ENCODE data around the gene UBE2Z. TPM values are rescaled to one million over a fixed set of nuclear protein-coding genes. Genes with fewer than 3 reads are reported as not detected.

The UBE2Z gene
- total and polyA plus RNA-seq, 2 of the 8 experiments (the other 6 are each of a cell fraction or from before 2014, with no cell fraction given), result 73.4 to 75.9 TPM

GRCh38 chr17:48952904-48953303 is 44.7 kb downstream of the UBE2Z start:
- H3K4ac ChIP-seq (replicated peaks; ENCODE audit: insufficient read length, low read depth, low read length), result no peak overlapping the region
- no peak overlapping the region for H3K4me3 ChIP-seq (ENCODE audit: extremely low read depth in 1 of 4, insufficient read depth in 2 of 4, low read depth in 3 of 4, low read length in 4 of 4)
- no peak for TF ChIP-seq RBBP5 (IDR thresholded peaks at IDR 0.05; ENCODE audit: borderline replicate concordance, low read depth, low read length)
- TF ChIP-seq ASH2L (IDR thresholded peaks at IDR 0.05; ENCODE audit: low read length), result no peak
- TF ChIP-seq CREB1 (IDR thresholded peaks at IDR 0.05), result no peak
- no peak for TF ChIP-seq NANOG (IDR thresholded peaks at IDR 0.05; ENCODE audit: insufficient read depth, low read depth, low read length, poor library complexity, severe bottlenecking)
- no peak for TF ChIP-seq TAF7 (optimal IDR thresholded peaks at IDR 0.05; ENCODE audit: borderline replicate concordance, low read depth, low read length)
- TF ChIP-seq GTF2F1 (IDR thresholded peaks at IDR 0.05; ENCODE audit: borderline replicate concordance, low read depth, low read length), result no peak
- no peak for TF ChIP-seq EZH2 (IDR thresholded peaks at IDR 0.05; ENCODE audit: low read depth, low read length, severe bottlenecking)
- TF ChIP-seq EP300 (IDR thresholded peaks at IDR 0.05; ENCODE audit: borderline replicate concordance in 1 of 2, low read depth in 2 of 2, low read length in 2 of 2), result no peak
- TF ChIP-seq TEAD4 (IDR thresholded peaks at IDR 0.05; ENCODE audit: low read depth, low read length), result no peak
- no peak for TF ChIP-seq JUN (IDR thresholded peaks at IDR 0.05; ENCODE audit: low read depth, low read length)
- TF ChIP-seq, protein P1, sequence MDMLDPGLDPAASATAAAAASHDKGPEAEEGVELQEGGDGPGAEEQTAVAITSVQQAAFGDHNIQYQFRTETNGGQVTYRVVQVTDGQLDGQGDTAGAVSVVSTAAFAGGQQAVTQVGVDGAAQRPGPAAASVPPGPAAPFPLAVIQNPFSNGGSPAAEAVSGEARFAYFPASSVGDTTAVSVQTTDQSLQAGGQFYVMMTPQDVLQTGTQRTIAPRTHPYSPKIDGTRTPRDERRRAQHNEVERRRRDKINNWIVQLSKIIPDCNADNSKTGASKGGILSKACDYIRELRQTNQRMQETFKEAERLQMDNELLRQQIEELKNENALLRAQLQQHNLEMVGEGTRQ (IDR thresholded peaks at IDR 0.05; ENCODE audit: low read length), result no peak
- ChIA-PET CTCF (ENCODE audit: partially characterized antibody) (interaction anchor here (1.0 to 3.8 kb wide), 15 partner anchors 8 to 159 kb away, joined by 3 to 59 read pairs (median 6); partner anchors contain the start of gene GIP), POLR2A (ENCODE audit: partially characterized antibody) (interaction anchor here (1.0 to 3.6 kb wide), 8 partner anchors 9 to 69 kb away, joined by 3 to 25 read pairs (median 4); partner anchors contain the start of genes ATP5MC1, IGF2BP1 and SNF8)
- no peaks in the 10 kb centered on the region for H3K79me2 ChIP-seq (ENCODE audit: control insufficient read depth in 1 of 2, insufficient read depth in 2 of 2, low read length in 2 of 2)
- H4K91ac ChIP-seq (replicated peaks; ENCODE audit: insufficient read length, low read length), result no peak overlapping the region
- H3K23ac ChIP-seq (ENCODE audit: insufficient read length), result no peak overlapping the region
- no peak overlapping the region for H2BK12ac ChIP-seq (ENCODE audit: low read depth, low read length)
- no peak overlapping the region for H2BK5ac ChIP-seq (ENCODE audit: low read depth, low read length)
- no peak overlapping the region for H3K27ac ChIP-seq (ENCODE audit: low read depth, low read length)
- no peak overlapping the region for H3K18ac ChIP-seq (ENCODE audit: extremely low read depth, low read length)
- H2AK5ac ChIP-seq (ENCODE audit: low read depth, low read length), result no peak overlapping the region
- H3K36me3 ChIP-seq (ENCODE audit: control insufficient read depth in 2 of 4, insufficient read depth in 4 of 4, low read length in 3 of 4), result no peaks in the 10 kb centered on the region
- no peak overlapping the region for H2BK20ac ChIP-seq (ENCODE audit: low read length)
- H3K14ac ChIP-seq (ENCODE audit: insufficient read length), result no peak overlapping the region
- H3K9me3 ChIP-seq (ENCODE audit: insufficient read depth in 2 of 2, low read depth in 1 of 2, low read length in 1 of 2), result no peaks in the 10 kb centered on the region
- 88% methylated on average over 5 of the region's 5 CpGs; no CpG with 5 or more reads in 1 of the 2 experiments for WGBS, 2 experiments (ENCODE audit: extremely low coverage in 1 of 2, insufficient coverage in 1 of 2, insufficient read length in 1 of 2, insufficient replicate concordance in 2 of 2, low coverage in 1 of 2, low lambda C conversion rate in 2 of 2, missing lambda C conversion rate in 1 of 2)
- no peak overlapping the region for H4K5ac ChIP-seq (ENCODE audit: insufficient read length, low read depth, low read length)
- H2BK15ac ChIP-seq (ENCODE audit: low read length), result no peak overlapping the region
- no peak overlapping the region for H2AFZ ChIP-seq (ENCODE audit: low read length)
- H3K9ac ChIP-seq (replicated peaks in 1 of 4; ENCODE audit: extremely low read depth in 1 of 4, low read depth in 3 of 4, low read length in 3 of 4), result no peak overlapping the region
- no peaks in the 10 kb centered on the region for H3K23me2 ChIP-seq (ENCODE audit: low read depth, low read length)
- no peak for FAIRE-seq
- no peak overlapping the region for H2BK120ac ChIP-seq (replicated peaks; ENCODE audit: low read depth, low read length)
- H3K56ac ChIP-seq (replicated peaks; ENCODE audit: insufficient read length, low read depth, low read length), result no peak overlapping the region
- no peak overlapping the region for H4K8ac ChIP-seq (ENCODE audit: extremely low read depth, insufficient read depth, low read length)
- no peaks in the 10 kb centered on the region for H4K20me1 ChIP-seq (replicated peaks in 1 of 2; ENCODE audit: control insufficient read depth in 1 of 2, insufficient read depth in 2 of 2, low read length in 2 of 2)
- peaks cover 0 to 5% (median 3%) of the 10 kb centered on the region in 4 experiments; a peak in 3 of 7 replicates for H3K4me1 ChIP-seq (replicated peaks in 1 of 4; ENCODE audit: control insufficient read depth in 3 of 4, insufficient read depth in 4 of 4, low read length in 3 of 4)
- no peaks in the 10 kb centered on the region for H3K27me3 ChIP-seq (replicated peaks in 1 of 4; ENCODE audit: control insufficient read depth in 3 of 4, extremely low read depth in 1 of 4, insufficient read depth in 3 of 4, low read length in 3 of 4)
- no peaks in the 10 kb centered on the region for H3K79me1 ChIP-seq (ENCODE audit: low read depth, low read length)
- DNase-seq (ENCODE audit: low read depth in 1 of 2, low spot score in 2 of 2), result no peak
- H3K4me2 ChIP-seq (ENCODE audit: insufficient read depth in 1 of 2, low read depth in 2 of 2, low read length in 2 of 2), result no peak overlapping the region
